ENCODE results near the gene TOX2. TPM values are rescaled to one million over a fixed set of nuclear protein-coding genes. Genes with fewer than 3 reads are reported as not detected.

Gene TOX2
- total RNA-seq, 1 donor from 2014 or later, result 3.3 TPM

GRCh38 chr20:44085616-44086434 lies 171.2 kb downstream of the TOX2 start:
- Mint-ChIP-seq H3K4me1 (peaks cover 6% of the 10 kb centered on the region), H3K27ac (ENCODE audit: unreplicated experiment) (no peak overlapping the region), H3K4me3 (no peak overlapping the region), H3K36me3 (ENCODE audit: low read depth) (no peaks in the 10 kb centered on the region), H3K27me3 (ENCODE audit: low read depth) (no peaks in the 10 kb centered on the region), H3K9me3 (no peaks in the 10 kb centered on the region)
- no peak for DNase-seq (ENCODE audit: low read depth, low spot score)
- no peak for TF ChIP-seq CTCF (conservative IDR thresholded peaks at IDR 0.05)

GRCh38 chr20:44087051-44087856 lies 172.6 kb downstream of the TOX2 start:
- no peak for TF ChIP-seq CTCF (conservative IDR thresholded peaks at IDR 0.05)
- Mint-ChIP-seq H3K27ac (ENCODE audit: unreplicated experiment) (no peak overlapping the region), H3K36me3 (ENCODE audit: low read depth) (no peaks in the 10 kb centered on the region), H3K9me3 (no peaks in the 10 kb centered on the region), H3K4me1 (peaks cover 6% of the 10 kb centered on the region), H3K4me3 (no peak overlapping the region), H3K27me3 (ENCODE audit: low read depth) (no peaks in the 10 kb centered on the region)
- DNase-seq (ENCODE audit: low read depth, low spot score), result no peak

- no peaks in the 10 kb centered on the region for H3K9me3 Mint-ChIP-seq
- H3K27ac Mint-ChIP-seq (ENCODE audit: unreplicated experiment), result no peak overlapping the region
- H3K36me3 Mint-ChIP-seq (ENCODE audit: low read depth), result no peaks in the 10 kb centered on the region
- H3K27me3 Mint-ChIP-seq (ENCODE audit: low read depth), result peaks cover 1% of the 10 kb centered on the region
- peaks cover 8% of the 10 kb centered on the region for H3K4me1 Mint-ChIP-seq
- no peak for TF ChIP-seq CTCF (conservative IDR thresholded peaks at IDR 0.05)
- H3K4me3 Mint-ChIP-seq, result no peak overlapping the region
- no peak for DNase-seq (ENCODE audit: low read depth, low spot score)
These were observed 173.1 kb downstream of the TOX2 start for GRCh38 chr20:44087857-44088120.

- peak; percentile 28 for DNase-seq (ENCODE audit: low read depth, low spot score)
- H3K27ac Mint-ChIP-seq (ENCODE audit: unreplicated experiment), result peak overlapping the region; percentile 43
- H3K27me3 Mint-ChIP-seq (ENCODE audit: low read depth), result peaks cover 2% of the 10 kb centered on the region
- H3K36me3 Mint-ChIP-seq (ENCODE audit: low read depth), result no peaks in the 10 kb centered on the region
- no peak for TF ChIP-seq CTCF (conservative IDR thresholded peaks at IDR 0.05)
- H3K4me1 Mint-ChIP-seq, result peaks cover 10% of the 10 kb centered on the region
- no peak overlapping the region for H3K4me3 Mint-ChIP-seq
- H3K9me3 Mint-ChIP-seq, result no peaks in the 10 kb centered on the region
These were observed 175.5 kb downstream of the TOX2 start for GRCh38 chr20:44089987-44090674.

- TF ChIP-seq CTCF (conservative IDR thresholded peaks at IDR 0.05), result no peak
- H3K4me3 Mint-ChIP-seq, result no peak overlapping the region
- peaks cover 2% of the 10 kb centered on the region for H3K27me3 Mint-ChIP-seq (ENCODE audit: low read depth)
- no peak for DNase-seq (ENCODE audit: low read depth, low spot score)
- H3K9me3 Mint-ChIP-seq, result no peaks in the 10 kb centered on the region
- H3K36me3 Mint-ChIP-seq (ENCODE audit: low read depth), result no peaks in the 10 kb centered on the region
- no peak overlapping the region for H3K27ac Mint-ChIP-seq (ENCODE audit: unreplicated experiment)
- H3K4me1 Mint-ChIP-seq, result peaks cover 10% of the 10 kb centered on the region
These were observed 176.4 kb downstream of the TOX2 start for GRCh38 chr20:44091026-44091425.

All from neural crest cell (in vitro differentiated cells).